Neural crest cell (in vitro differentiated cells): ENCODE measurements around the gene UNK. TPM values are rescaled to one million over a fixed set of nuclear protein-coding genes. Genes with fewer than 3 reads are reported as not detected.

Experiments
- DNase-seq: peaks from one replicate; pipeline ENCODE4 v3.0.0; 2021; ENCODE audit warnings: low read depth, mixed read lengths, low spot score
- H3K27ac Mint-ChIP-seq: one replicate; pipeline ENCODE4 v1.8.0; 2021; ENCODE audit warnings: mild to moderate bottlenecking, mixed read lengths; ENCODE audit not compliant: unreplicated experiment
- H3K27me3 Mint-ChIP-seq: 2 replicates; pipeline ENCODE4 v1.8.0; 2021; ENCODE audit warnings: low read depth, mild to moderate bottlenecking, mixed read lengths
- H3K36me3 Mint-ChIP-seq: 2 replicates; pipeline ENCODE4 v1.8.0; 2021; ENCODE audit warnings: low read depth, mild to moderate bottlenecking, mixed read lengths
- H3K4me1 Mint-ChIP-seq: 2 replicates; pipeline ENCODE4 v1.8.0; 2021; ENCODE audit warnings: mixed read lengths
- H3K4me3 Mint-ChIP-seq: one replicate; pipeline ENCODE4 v1.8.0; 2021; ENCODE audit warnings: mild to moderate bottlenecking, mixed read lengths
- H3K9me3 Mint-ChIP-seq: 2 replicates; pipeline ENCODE4 v1.8.0; 2021; ENCODE audit warnings: mixed read lengths
- total RNA-seq: library from RNA; stranded (reverse); gene quantifications from 2 replicates; pipeline ENCODE4 v1.2.1, GENCODE V29; 2021
- TF ChIP-seq, protein P1 (sequence below): fragments of 200-600 bp; sonication (generic); conservative IDR thresholded peaks from 2 replicates; pipeline ENCODE4 v1.5.0; 2021; ENCODE audit warnings: antibody characterized with exemption, mild to moderate bottlenecking

Gene UNK
- total RNA-seq, 1 donor from 2014 or later = 49.3 TPM

DNA sequence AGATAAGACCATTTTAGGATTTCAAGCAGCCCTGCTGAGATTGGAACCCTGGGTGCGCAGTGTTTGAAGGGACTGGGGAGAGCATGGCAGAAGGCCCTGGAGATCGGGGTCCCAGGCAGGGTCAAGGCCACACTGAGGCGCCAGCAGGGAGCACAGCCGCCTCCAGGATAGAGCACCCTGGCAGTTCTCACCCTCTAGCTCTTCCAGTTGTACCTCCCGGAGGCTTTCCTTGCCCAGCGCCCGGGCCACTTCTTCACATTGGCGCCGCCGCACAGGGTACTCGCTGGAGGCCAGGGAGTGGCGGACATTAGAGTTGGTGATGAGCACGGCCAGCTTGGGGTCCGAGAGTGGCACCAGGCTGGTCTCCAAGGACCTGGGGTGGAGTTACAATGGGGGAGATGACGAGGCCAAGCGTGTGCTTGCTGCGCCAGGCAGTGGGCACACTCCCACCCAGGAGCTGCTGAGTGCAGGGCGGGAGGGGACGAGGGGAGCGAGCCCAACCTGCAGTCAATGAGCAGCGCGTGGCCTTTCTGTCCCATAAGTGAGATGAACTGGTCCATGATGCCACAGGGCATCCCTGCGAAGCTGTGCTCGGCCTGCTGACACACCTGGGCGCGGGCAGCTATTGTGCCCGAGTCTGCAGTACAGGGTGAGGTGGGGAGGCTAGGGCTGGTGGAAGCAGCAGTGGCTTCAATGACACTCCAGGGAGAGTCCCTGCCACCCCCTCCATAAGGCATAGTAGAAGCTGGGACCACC, 21.9 kb upstream of the UNK start:
- Mint-ChIP-seq H3K9me3 (no peaks in the 10 kb centered on the region), H3K4me3 (peak overlapping the region; percentile 83), H3K27ac (no peak overlapping the region), H3K4me1 (peaks cover 4% of the 10 kb centered on the region), H3K36me3 (no peaks in the 10 kb centered on the region), H3K27me3 (no peaks in the 10 kb centered on the region)
- TF ChIP-seq, protein P1, sequence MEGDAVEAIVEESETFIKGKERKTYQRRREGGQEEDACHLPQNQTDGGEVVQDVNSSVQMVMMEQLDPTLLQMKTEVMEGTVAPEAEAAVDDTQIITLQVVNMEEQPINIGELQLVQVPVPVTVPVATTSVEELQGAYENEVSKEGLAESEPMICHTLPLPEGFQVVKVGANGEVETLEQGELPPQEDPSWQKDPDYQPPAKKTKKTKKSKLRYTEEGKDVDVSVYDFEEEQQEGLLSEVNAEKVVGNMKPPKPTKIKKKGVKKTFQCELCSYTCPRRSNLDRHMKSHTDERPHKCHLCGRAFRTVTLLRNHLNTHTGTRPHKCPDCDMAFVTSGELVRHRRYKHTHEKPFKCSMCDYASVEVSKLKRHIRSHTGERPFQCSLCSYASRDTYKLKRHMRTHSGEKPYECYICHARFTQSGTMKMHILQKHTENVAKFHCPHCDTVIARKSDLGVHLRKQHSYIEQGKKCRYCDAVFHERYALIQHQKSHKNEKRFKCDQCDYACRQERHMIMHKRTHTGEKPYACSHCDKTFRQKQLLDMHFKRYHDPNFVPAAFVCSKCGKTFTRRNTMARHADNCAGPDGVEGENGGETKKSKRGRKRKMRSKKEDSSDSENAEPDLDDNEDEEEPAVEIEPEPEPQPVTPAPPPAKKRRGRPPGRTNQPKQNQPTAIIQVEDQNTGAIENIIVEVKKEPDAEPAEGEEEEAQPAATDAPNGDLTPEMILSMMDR = no peak
- no peak for DNase-seq

DNA sequence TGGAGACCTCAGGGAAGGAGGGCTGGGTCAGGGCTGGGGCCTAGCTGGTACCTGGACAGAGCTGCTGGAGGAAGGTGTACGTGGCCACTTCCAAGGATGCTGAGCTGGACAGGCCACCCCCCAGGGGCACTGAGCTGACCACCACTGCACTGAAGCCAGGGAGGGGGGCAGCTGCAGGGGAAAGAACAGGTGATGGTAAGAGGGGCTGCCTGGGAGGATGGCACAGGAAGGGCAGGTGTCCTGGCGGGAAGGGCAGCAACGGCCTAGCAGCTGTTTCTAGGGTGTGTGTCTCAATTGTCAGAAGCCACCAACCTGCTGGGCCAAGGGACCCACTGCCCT, 21.4 kb upstream of the UNK start:
- TF ChIP-seq, protein P1 = no peak
- H3K27me3 Mint-ChIP-seq = no peaks in the 10 kb centered on the region
- no peaks in the 10 kb centered on the region for H3K36me3 Mint-ChIP-seq
- no peak overlapping the region for H3K27ac Mint-ChIP-seq
- DNase-seq = no peak
- H3K9me3 Mint-ChIP-seq = no peaks in the 10 kb centered on the region
- no peak overlapping the region for H3K4me3 Mint-ChIP-seq
- H3K4me1 Mint-ChIP-seq = peaks cover 4% of the 10 kb centered on the region

DNA sequence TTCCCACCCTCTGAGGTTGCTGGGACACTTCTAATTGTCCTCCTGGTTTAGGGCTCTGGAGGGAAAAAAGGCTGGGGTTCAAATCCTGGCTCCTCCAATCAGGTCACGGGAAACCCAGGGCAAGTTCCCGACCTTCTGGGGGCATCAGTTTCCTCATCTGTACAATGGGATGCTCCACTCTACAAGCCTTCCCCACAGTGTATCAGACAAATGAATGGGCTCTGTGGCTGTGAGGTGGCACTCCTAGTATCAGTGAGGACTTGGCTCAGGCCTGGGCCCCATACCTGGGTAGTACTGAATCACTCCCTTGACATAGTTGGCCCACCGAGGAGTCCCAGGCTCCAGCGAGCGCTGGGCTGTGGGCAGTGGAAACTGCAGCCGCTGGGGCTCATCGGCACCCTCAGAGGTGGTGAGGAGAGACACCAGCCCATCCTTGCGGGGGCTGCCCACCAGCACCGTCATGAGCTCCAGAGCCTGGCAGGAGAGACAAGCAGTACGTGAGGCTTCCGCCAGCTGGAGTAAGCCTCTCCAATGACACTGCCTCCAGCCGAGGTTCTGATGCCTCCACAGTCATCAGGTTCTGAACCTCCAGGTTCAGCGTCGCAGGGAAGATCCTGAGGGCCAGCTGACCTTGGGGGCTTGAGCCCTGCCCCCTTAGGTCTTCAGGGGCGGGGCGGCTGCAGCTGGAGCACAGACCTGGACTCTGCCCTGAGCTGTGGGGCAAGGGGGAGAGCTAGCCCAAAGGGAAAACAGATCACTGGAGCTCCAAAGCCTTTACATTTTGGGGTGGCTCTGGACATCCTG, 20.8 kb upstream of the UNK start:
- Mint-ChIP-seq H3K4me1 (peaks cover 4% of the 10 kb centered on the region), H3K4me3 (peak overlapping the region; percentile 69), H3K36me3 (no peaks in the 10 kb centered on the region), H3K27ac (no peak overlapping the region), H3K9me3 (no peaks in the 10 kb centered on the region), H3K27me3 (no peaks in the 10 kb centered on the region)
- TF ChIP-seq, protein P1 = no peak
- DNase-seq = no peak

DNA sequence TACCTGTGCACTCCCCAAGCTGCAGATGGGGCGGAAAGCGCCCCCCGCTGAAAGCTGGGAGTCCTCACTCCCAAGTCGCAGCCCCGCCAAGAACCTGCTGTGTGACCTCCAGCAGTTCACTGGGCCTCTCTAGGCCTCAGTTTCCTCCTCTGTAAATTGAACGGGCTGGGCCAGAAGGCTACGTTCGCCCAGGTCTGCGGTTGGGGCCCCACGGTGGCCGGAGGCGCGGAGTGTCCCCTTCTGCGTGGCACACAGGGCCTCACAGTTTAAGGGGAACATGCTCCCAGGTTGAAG, 20.2 kb upstream of the UNK start:
- no peaks in the 10 kb centered on the region for H3K27me3 Mint-ChIP-seq
- DNase-seq = no peak
- H3K9me3 Mint-ChIP-seq = no peaks in the 10 kb centered on the region
- TF ChIP-seq, protein P1 = no peak
- no peak overlapping the region for H3K27ac Mint-ChIP-seq
- H3K36me3 Mint-ChIP-seq = no peaks in the 10 kb centered on the region
- peak overlapping the region; percentile 15 for H3K4me3 Mint-ChIP-seq
- H3K4me1 Mint-ChIP-seq = peaks cover 4% of the 10 kb centered on the region

DNA sequence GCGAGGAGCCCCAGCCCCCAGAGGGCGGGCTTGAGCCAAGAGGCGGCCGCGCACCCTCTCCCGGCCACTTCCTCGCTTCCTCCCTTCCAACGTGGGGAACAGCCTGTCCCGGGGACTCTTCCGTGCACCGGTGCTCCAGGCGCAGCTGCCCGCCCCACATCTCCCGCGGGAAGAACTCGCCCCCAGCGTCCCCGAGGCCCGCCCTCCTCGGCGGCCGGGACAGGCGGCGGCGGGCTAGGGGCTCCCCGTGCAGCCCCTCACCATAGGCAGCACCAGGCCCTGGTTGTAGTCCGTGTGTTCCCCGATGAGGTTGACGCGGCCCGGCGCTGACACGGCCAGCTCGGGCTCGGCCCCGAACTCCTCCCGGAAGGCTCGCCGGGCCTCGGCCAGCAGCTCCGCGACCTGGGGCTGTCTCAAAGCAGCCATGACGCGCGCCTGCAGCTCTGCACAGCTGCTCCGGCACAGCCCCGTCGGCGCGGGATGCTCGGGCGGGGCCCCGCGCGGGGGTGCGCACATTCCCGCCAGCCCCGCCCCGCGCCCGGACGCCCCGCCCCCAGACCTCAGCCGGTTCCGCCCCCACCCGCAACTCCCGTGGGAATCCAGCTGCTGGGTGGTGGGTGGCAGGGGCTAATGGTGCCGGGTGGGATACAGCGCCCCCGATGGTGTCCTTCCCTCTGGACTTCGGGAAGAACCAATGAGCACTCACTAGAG, 19.7 kb upstream of the UNK start, which contains the start of gene GALK1:
TSS of gene GALK1 (minus strand) at position 482 of the 711 bp plus-strand sequence. CDS start at position 426, 56 bp downstream.
- no peaks in the 10 kb centered on the region for H3K9me3 Mint-ChIP-seq
- H3K36me3 Mint-ChIP-seq = no peaks in the 10 kb centered on the region
- peak within 1 kb of the TSS; percentile 74 for H3K4me3 Mint-ChIP-seq
- no peak within 1 kb of the TSS for H3K27ac Mint-ChIP-seq
- peaks cover 4% of the 10 kb centered on the region for H3K4me1 Mint-ChIP-seq
- TF ChIP-seq, protein P1 = peak; percentile 61
- H3K27me3 Mint-ChIP-seq = no peaks in the 10 kb centered on the region
- peak; percentile 69 for DNase-seq
